Spleen (tissue), 7 donors: ENCODE data around the gene MTG2.

Source experiments
- POLR2A ChIP-seq, 3 donors: fragments of 450-650 bp; IDR thresholded peaks; one replicate each; pipeline ENCODE4 v1.5.1; 2017; ENCODE audit warnings: antibody characterized with exemption in 3 of 3, mild to moderate bottlenecking in 1 of 3
- TF ChIP-seq, protein P1 (sequence below), 11 experiments: fragments of 200-600 bp in 7 of 11; fragments of 450-650 bp in 4 of 11; sonication (generic) in 4 of 11; IDR thresholded peaks in 8 of 11; conservative IDR thresholded peaks in 3 of 11; 1 replicate in 7 of 11; 2 replicates in 4 of 11; pipeline versions ENCODE4 v1.4.0 to v1.8.0; 2016 to 2021; ENCODE audit warnings: antibody characterized with exemption in 11 of 11, inconsistent platforms in 4 of 11, mild to moderate bottlenecking in 1 of 11
- donor health status: DM: no; HTN: no; CAD: no; lungs with moderate emphysema.
- donor health status: DM: no; HTN: no; CAD: no.
- donor health status: DM: no; HTN: no; CAD: no.

GRCh38 chr20:62235777-62236157 lies 52.9 kb downstream of the MTG2 start:
- TF ChIP-seq POLR2A (IDR thresholded peaks at IDR 0.05): no peak
- TF ChIP-seq, protein P1, sequence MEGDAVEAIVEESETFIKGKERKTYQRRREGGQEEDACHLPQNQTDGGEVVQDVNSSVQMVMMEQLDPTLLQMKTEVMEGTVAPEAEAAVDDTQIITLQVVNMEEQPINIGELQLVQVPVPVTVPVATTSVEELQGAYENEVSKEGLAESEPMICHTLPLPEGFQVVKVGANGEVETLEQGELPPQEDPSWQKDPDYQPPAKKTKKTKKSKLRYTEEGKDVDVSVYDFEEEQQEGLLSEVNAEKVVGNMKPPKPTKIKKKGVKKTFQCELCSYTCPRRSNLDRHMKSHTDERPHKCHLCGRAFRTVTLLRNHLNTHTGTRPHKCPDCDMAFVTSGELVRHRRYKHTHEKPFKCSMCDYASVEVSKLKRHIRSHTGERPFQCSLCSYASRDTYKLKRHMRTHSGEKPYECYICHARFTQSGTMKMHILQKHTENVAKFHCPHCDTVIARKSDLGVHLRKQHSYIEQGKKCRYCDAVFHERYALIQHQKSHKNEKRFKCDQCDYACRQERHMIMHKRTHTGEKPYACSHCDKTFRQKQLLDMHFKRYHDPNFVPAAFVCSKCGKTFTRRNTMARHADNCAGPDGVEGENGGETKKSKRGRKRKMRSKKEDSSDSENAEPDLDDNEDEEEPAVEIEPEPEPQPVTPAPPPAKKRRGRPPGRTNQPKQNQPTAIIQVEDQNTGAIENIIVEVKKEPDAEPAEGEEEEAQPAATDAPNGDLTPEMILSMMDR (IDR thresholded peaks at IDR 0.05 in 8 of 11, conservative IDR thresholded peaks at IDR 0.05 in 3 of 11): no peak
